ENCODE results near the gene XXYLT1. TPM values are rescaled to one million over a fixed set of nuclear protein-coding genes. Genes with fewer than 3 reads are reported as not detected.

The XXYLT1 gene
- total and polyA plus RNA-seq, 9 of the 15 experiments (the other 6 are each of a cell fraction or from before 2014, with no cell fraction given) = 1.9 to 18.9 (median 15.0) TPM

DNA sequence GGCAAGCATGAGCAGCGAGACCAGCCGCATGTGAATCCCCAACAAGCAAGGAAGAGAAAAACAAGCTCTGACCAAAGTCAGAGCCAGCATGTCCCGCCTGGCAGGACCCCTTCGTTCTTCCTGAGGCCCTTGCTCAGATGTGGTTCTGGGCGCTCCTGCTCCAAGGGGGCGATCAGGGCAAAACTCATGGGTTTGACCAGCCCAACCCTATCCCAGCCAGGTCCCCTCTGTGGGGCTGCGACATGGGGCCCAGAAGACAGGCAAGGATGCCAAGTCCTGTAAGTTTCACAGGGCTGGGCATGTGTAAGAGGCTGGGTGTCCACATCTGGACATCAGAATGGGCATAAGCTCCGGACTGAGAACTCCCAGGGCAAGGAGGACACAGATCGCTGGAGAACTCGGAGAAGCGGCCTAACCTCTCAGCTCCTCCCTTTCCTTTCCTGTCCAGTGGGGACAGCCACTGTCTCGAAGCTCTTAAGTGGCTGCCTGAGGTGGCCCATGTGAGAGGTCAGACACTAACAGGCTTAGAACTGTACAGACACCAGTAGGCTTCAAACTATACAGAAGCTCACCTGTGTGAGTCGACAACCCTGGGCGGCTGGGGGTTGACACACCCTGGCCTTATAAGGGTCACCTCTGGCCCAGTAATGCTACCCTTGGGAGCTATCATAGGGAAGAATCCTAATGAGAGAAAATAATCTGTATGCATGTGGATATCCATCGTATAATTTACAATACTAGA is 48.9 kb downstream of the XXYLT1 start:
- Histone ChIP-seq H3K36me3 (ENCODE audit: control insufficient read depth, insufficient read depth, low read length) (peaks cover 13% of the 10 kb centered on the region; the same call in 1 of the 3 replicates), H3K9me3 (replicated peaks; ENCODE audit: control insufficient read depth, insufficient read depth, low read depth, low read length) (no peaks in the 10 kb centered on the region), H3K4me1 (replicated peaks in 1 of 2; ENCODE audit: control insufficient read depth in 2 of 2, insufficient read depth in 2 of 2, low read length in 2 of 2) (peaks cover 0 to 5% of the 10 kb centered on the region in 2 experiments; a peak in 2 of 5 replicates), H4K20me1 (replicated peaks; ENCODE audit: control insufficient read depth, insufficient read depth, low read length) (no peaks in the 10 kb centered on the region), H3K79me2 (ENCODE audit: control insufficient read depth, insufficient read depth, low read length) (no peaks in the 10 kb centered on the region), H3K9me1 (ENCODE audit: control insufficient read depth, insufficient read depth, low read length) (no peaks in the 10 kb centered on the region), H3K4me2 (ENCODE audit: insufficient read depth, low read length) (no peak overlapping the region), H3K27me3 (ENCODE audit: control insufficient read depth in 2 of 2, insufficient read depth in 2 of 2, low read length in 2 of 2) (no peaks in the 10 kb centered on the region), H3K27ac (ENCODE audit: extremely low read depth, low read depth, low read length) (no peak overlapping the region), H2AFZ (ENCODE audit: low read depth, low read length) (no peak overlapping the region), H3K9ac (ENCODE audit: insufficient read depth in 1 of 2, low read depth in 2 of 2, low read length in 2 of 2) (no peak overlapping the region), H3K4me3 (no peak overlapping the region)
- FAIRE-seq (no peak), DNase-seq (ENCODE audit: extremely low read depth in 1 of 4, low spot score in 3 of 4) (no peak), ATAC-seq (no peak)
- TF ChIP-seq, protein P1, sequence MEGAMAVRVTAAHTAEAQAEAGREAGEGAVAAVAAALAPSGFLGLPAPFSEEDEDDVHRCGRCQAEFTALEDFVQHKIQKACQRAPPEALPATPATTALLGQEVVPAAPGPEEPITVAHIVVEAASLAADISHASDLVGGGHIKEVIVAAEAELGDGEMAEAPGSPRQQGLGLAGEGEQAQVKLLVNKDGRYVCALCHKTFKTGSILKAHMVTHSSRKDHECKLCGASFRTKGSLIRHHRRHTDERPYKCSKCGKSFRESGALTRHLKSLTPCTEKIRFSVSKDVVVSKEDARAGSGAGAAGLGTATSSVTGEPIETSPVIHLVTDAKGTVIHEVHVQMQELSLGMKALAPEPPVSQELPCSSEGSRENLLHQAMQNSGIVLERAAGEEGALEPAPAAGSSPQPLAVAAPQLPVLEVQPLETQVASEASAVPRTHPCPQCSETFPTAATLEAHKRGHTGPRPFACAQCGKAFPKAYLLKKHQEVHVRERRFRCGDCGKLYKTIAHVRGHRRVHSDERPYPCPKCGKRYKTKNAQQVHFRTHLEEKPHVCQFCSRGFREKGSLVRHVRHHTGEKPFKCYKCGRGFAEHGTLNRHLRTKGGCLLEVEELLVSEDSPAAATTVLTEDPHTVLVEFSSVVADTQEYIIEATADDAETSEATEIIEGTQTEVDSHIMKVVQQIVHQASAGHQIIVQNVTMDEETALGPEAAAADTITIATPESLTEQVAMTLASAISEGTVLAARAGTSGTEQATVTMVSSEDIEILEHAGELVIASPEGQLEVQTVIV (CRISPR knock-in tag; IDR thresholded peaks at IDR 0.05; ENCODE audit: borderline replicate concordance) = no peak
- TF ChIP-seq, protein P2, sequence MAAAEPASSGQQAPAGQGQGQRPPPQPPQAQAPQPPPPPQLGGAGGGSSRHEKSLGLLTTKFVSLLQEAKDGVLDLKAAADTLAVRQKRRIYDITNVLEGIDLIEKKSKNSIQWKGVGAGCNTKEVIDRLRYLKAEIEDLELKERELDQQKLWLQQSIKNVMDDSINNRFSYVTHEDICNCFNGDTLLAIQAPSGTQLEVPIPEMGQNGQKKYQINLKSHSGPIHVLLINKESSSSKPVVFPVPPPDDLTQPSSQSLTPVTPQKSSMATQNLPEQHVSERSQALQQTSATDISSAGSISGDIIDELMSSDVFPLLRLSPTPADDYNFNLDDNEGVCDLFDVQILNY (CRISPR knock-in tag; IDR thresholded peaks at IDR 0.05) = no peak
- no peak for TF ChIP-seq ZNF224 (CRISPR knock-in tag; IDR thresholded peaks at IDR 0.05)
- TF ChIP-seq, protein P3, sequence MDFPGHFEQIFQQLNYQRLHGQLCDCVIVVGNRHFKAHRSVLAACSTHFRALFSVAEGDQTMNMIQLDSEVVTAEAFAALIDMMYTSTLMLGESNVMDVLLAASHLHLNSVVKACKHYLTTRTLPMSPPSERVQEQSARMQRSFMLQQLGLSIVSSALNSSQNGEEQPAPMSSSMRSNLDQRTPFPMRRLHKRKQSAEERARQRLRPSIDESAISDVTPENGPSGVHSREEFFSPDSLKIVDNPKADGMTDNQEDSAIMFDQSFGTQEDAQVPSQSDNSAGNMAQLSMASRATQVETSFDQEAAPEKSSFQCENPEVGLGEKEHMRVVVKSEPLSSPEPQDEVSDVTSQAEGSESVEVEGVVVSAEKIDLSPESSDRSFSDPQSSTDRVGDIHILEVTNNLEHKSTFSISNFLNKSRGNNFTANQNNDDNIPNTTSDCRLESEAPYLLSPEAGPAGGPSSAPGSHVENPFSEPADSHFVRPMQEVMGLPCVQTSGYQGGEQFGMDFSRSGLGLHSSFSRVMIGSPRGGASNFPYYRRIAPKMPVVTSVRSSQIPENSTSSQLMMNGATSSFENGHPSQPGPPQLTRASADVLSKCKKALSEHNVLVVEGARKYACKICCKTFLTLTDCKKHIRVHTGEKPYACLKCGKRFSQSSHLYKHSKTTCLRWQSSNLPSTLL (IDR thresholded peaks at IDR 0.05) = no peak
- TF ChIP-seq ZNF561 (CRISPR knock-in tag; conservative IDR thresholded peaks at IDR 0.05) = no peak
- no peak for TF ChIP-seq ZNF699 (CRISPR knock-in tag; IDR thresholded peaks at IDR 0.05; ENCODE audit: insufficient replicate concordance)
- no peak for TF ChIP-seq HMG20A (CRISPR knock-in tag; conservative IDR thresholded peaks at IDR 0.05)
- TF ChIP-seq NCOA2 (IDR thresholded peaks at IDR 0.05; ENCODE audit: partially characterized antibody in 2 of 2) = no peak
- no peak for TF ChIP-seq ZNF507 (tag; conservative IDR thresholded peaks at IDR 0.05)
- TF ChIP-seq, protein P4, sequence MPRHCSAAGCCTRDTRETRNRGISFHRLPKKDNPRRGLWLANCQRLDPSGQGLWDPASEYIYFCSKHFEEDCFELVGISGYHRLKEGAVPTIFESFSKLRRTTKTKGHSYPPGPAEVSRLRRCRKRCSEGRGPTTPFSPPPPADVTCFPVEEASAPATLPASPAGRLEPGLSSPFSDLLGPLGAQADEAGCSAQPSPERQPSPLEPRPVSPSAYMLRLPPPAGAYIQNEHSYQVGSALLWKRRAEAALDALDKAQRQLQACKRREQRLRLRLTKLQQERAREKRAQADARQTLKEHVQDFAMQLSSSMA (CRISPR knock-in tag; IDR thresholded peaks at IDR 0.05) = no peak
- no peak for TF ChIP-seq ZFP30 (CRISPR knock-in tag; IDR thresholded peaks at IDR 0.05; ENCODE audit: borderline replicate concordance)
- POLR2A ChIA-PET = interaction anchor here (0.5 to 1.2 kb wide), 3 partner anchors 9 to 480 kb away, joined by 4 read pairs; no protein-coding TSS in a partner anchor
- in situ Hi-C loops (cut with MboI) (no loop called here), intact Hi-C loops (cut with micrococcal nuclease) (no loop called here)
- CTCF ChIA-PET (ENCODE audit: low intra/inter-chr PET ratio) = no interaction called here
- BruUV-seq (replicated peaks) = no TSS peak
- 91% methylated on average over 12 of the region's 15 CpGs for WGBS (ENCODE audit: insufficient coverage, low coverage, missing lambda C conversion rate)

Data from K562 (cell line).